PC-3 (cell line): ENCODE measurements around the gene KRTCAP2.
A peak's percentile ranks its signal among the peaks of the same experiment; 100 is the strongest.

Source experiments
- EZH2 ChIP-seq: fragments of 300-600 bp; sonication (generic); IDR thresholded peaks from one replicate; pipeline ENCODE4 v1.6.1; 2017; ENCODE audit warnings: antibody characterized with exemption, mild to moderate bottlenecking, low read length; ENCODE audit not compliant: unreplicated experiment
- EZH2phosphoT487 ChIP-seq: fragments of 300-600 bp; sonication (generic); IDR thresholded peaks from 2 replicates; pipeline ENCODE4 v1.6.1; 2018; ENCODE audit warnings: mild to moderate bottlenecking, antibody characterized with exemption, low read length, borderline replicate concordance
- TF ChIP-seq, protein P1 (sequence below): fragments of 300-600 bp; sonication (generic); conservative IDR thresholded peaks from 2 replicates; pipeline ENCODE4 v1.5.1; 2017; ENCODE audit warnings: antibody characterized with exemption, low read depth, mild to moderate bottlenecking, low read length

DNA sequence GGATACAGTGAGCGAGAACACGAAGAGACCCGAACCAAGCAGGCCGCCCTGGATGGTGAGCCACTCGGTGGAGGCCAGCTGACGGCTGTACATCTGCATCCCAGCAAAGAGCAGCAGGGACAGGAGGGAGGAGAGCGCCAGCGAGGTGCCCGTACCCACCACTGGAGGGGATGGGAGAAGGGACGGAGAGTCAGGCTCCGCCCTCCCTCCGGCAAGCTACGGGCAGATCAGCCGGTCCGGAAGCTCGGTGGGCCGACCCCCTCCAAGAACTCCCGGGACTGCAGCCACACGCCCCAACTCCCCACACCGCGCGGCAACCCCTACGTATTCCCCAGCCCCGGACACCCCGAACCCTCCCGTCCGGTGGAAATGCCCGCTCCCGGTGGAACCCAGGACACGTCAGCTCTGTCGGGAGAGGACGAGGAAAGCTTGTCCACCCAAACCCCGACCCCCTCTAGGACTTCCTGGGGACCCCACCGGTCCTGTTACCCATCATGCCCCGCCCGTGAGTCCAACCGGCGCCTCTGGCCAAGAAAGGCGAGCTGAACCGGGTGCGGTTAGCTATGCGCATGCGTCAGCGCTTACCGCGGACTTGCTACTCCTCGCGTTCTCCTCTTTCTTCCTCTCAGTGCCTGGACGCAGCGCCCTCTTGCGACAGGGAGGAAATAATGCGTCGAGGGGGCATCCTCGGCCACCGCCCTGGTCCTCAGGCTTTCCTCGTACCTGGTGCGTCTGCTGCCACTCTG lies at the start of gene KRTCAP2:
- TF ChIP-seq, protein P1, sequence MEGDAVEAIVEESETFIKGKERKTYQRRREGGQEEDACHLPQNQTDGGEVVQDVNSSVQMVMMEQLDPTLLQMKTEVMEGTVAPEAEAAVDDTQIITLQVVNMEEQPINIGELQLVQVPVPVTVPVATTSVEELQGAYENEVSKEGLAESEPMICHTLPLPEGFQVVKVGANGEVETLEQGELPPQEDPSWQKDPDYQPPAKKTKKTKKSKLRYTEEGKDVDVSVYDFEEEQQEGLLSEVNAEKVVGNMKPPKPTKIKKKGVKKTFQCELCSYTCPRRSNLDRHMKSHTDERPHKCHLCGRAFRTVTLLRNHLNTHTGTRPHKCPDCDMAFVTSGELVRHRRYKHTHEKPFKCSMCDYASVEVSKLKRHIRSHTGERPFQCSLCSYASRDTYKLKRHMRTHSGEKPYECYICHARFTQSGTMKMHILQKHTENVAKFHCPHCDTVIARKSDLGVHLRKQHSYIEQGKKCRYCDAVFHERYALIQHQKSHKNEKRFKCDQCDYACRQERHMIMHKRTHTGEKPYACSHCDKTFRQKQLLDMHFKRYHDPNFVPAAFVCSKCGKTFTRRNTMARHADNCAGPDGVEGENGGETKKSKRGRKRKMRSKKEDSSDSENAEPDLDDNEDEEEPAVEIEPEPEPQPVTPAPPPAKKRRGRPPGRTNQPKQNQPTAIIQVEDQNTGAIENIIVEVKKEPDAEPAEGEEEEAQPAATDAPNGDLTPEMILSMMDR = peak; percentile 97
- TF ChIP-seq EZH2 (no peak), EZH2phosphoT487 (no peak)
